ENCODE results near the gene SETDB1.

Gene SETDB1

GRCh38 chr1:151003180-151003579 is 77.0 kb downstream of the SETDB1 start:
- Histone ChIP-seq H3K23ac (ENCODE audit: low read length) (no peak overlapping the region), H2BK5ac (ENCODE audit: low read length) (no peak overlapping the region), H3K27ac (ENCODE audit: low read depth, low read length) (no peak overlapping the region), H3K4me2 (ENCODE audit: low read length) (no peak overlapping the region), H3K27me3 (ENCODE audit: insufficient read depth, low read length, poor library complexity) (no peaks in the 10 kb centered on the region), H2AK5ac (ENCODE audit: low read length) (no peak overlapping the region), H3K79me1 (ENCODE audit: low read length) (no peaks in the 10 kb centered on the region), H3K18ac (ENCODE audit: low read length) (no peak overlapping the region), H2BK15ac (replicated peaks; ENCODE audit: low read depth) (no peak overlapping the region), H3K4me1 (ENCODE audit: control insufficient read depth, low read depth, low read length) (peaks cover 7% of the 10 kb centered on the region), H3K4ac (ENCODE audit: low read depth, low read length) (no peak overlapping the region), H3K36me3 (ENCODE audit: control insufficient read depth, insufficient read depth, low read length) (no peaks in the 10 kb centered on the region), H3K79me2 (ENCODE audit: control insufficient read depth, insufficient read depth, low read length) (no peaks in the 10 kb centered on the region), H3K9ac (ENCODE audit: low read length) (no peak overlapping the region), H2BK120ac (ENCODE audit: low read depth, low read length) (no peak overlapping the region), H4K8ac (ENCODE audit: low read depth, low read length) (no peak overlapping the region), H3K4me3 (ENCODE audit: low read length) (no peak overlapping the region), H4K5ac (ENCODE audit: low read length) (no peak overlapping the region), H3K56ac (ENCODE audit: low read length) (no peak overlapping the region)
- DNase-seq, result no peak

- Histone ChIP-seq H3K79me1 (ENCODE audit: low read length) (peaks cover 2% of the 10 kb centered on the region), H3K4me2 (ENCODE audit: low read length) (peak overlapping the region; percentile 68), H2BK120ac (ENCODE audit: low read depth, low read length) (no peak overlapping the region), H3K27me3 (ENCODE audit: insufficient read depth, low read length, poor library complexity) (no peaks in the 10 kb centered on the region), H3K4ac (ENCODE audit: low read depth, low read length) (no peak overlapping the region), H3K56ac (ENCODE audit: low read length) (peak overlapping the region; percentile 87), H4K8ac (ENCODE audit: low read depth, low read length) (no peak overlapping the region), H3K4me1 (ENCODE audit: control insufficient read depth, low read depth, low read length) (peaks cover 7% of the 10 kb centered on the region), H3K4me3 (ENCODE audit: low read length) (no peak overlapping the region), H3K9ac (ENCODE audit: low read length) (peak overlapping the region; percentile 69), H2BK15ac (replicated peaks; ENCODE audit: low read depth) (no peak overlapping the region), H3K27ac (ENCODE audit: low read depth, low read length) (no peak overlapping the region), H2BK5ac (ENCODE audit: low read length) (no peak overlapping the region), H2AK5ac (ENCODE audit: low read length) (no peak overlapping the region), H3K18ac (ENCODE audit: low read length) (no peak overlapping the region), H3K79me2 (ENCODE audit: control insufficient read depth, insufficient read depth, low read length) (no peaks in the 10 kb centered on the region), H4K5ac (ENCODE audit: low read length) (peak overlapping the region; percentile 39), H3K23ac (ENCODE audit: low read length) (no peak overlapping the region), H3K36me3 (ENCODE audit: control insufficient read depth, insufficient read depth, low read length) (no peaks in the 10 kb centered on the region)
- WGBS (ENCODE audit: extremely low coverage, insufficient coverage, low lambda C conversion rate), result no CpG with 5 or more reads among the region's 4 CpGs
- no peak for DNase-seq
Observed at GRCh38 chr1:151005729-151006319, 79.7 kb downstream of the SETDB1 start.

GRCh38 chr1:151006327-151007052 is 80.3 kb downstream of the SETDB1 start, which contains the start of gene MINDY1:
Gene MINDY1, minus strand, starts transcription at chr1:151006902. Its CDS starts 4,285 bp downstream, at chr1:151002617.
- Histone ChIP-seq H3K79me1 (ENCODE audit: low read length) (peaks cover 2% of the 10 kb centered on the region), H3K36me3 (ENCODE audit: control insufficient read depth, insufficient read depth, low read length) (no peaks in the 10 kb centered on the region), H3K4ac (ENCODE audit: low read depth, low read length) (no peak within 1 kb of the TSS), H3K4me1 (ENCODE audit: control insufficient read depth, low read depth, low read length) (peaks cover 7% of the 10 kb centered on the region), H3K18ac (ENCODE audit: low read length) (no peak within 1 kb of the TSS), H3K79me2 (ENCODE audit: control insufficient read depth, insufficient read depth, low read length) (no peaks in the 10 kb centered on the region), H3K23ac (ENCODE audit: low read length) (peak within 1 kb of the TSS; percentile 92), H2BK15ac (replicated peaks; ENCODE audit: low read depth) (no peak within 1 kb of the TSS), H2AK5ac (ENCODE audit: low read length) (no peak within 1 kb of the TSS), H3K4me3 (ENCODE audit: low read length) (peak within 1 kb of the TSS; percentile 8), H3K9ac (ENCODE audit: low read length) (peak within 1 kb of the TSS; percentile 69), H4K8ac (ENCODE audit: low read depth, low read length) (no peak within 1 kb of the TSS), H3K4me2 (ENCODE audit: low read length) (peak within 1 kb of the TSS; percentile 68), H3K27me3 (ENCODE audit: insufficient read depth, low read length, poor library complexity) (no peaks in the 10 kb centered on the region), H4K5ac (ENCODE audit: low read length) (peak within 1 kb of the TSS; percentile 39), H3K27ac (ENCODE audit: low read depth, low read length) (peak within 1 kb of the TSS; percentile 40), H2BK5ac (ENCODE audit: low read length) (no peak within 1 kb of the TSS), H3K56ac (ENCODE audit: low read length) (peak within 1 kb of the TSS; percentile 87), H2BK120ac (ENCODE audit: low read depth, low read length) (no peak within 1 kb of the TSS)
- WGBS (ENCODE audit: extremely low coverage, insufficient coverage, low lambda C conversion rate), result no CpG with 5 or more reads among the region's 18 CpGs
- peak; percentile 98 for DNase-seq

GRCh38 chr1:151007853-151008243 is 81.7 kb downstream of the SETDB1 start:
- Histone ChIP-seq H3K79me2 (ENCODE audit: control insufficient read depth, insufficient read depth, low read length) (no peaks in the 10 kb centered on the region), H3K9ac (ENCODE audit: low read length) (peak overlapping the region; percentile 14), H3K4me1 (ENCODE audit: control insufficient read depth, low read depth, low read length) (peaks cover 7% of the 10 kb centered on the region), H3K79me1 (ENCODE audit: low read length) (peaks cover 2% of the 10 kb centered on the region), H3K4me3 (ENCODE audit: low read length) (no peak overlapping the region), H2BK5ac (ENCODE audit: low read length) (no peak overlapping the region), H2BK15ac (replicated peaks; ENCODE audit: low read depth) (no peak overlapping the region), H3K27me3 (ENCODE audit: insufficient read depth, low read length, poor library complexity) (no peaks in the 10 kb centered on the region), H3K27ac (ENCODE audit: low read depth, low read length) (no peak overlapping the region), H4K5ac (ENCODE audit: low read length) (no peak overlapping the region), H2AK5ac (ENCODE audit: low read length) (no peak overlapping the region), H3K36me3 (ENCODE audit: control insufficient read depth, insufficient read depth, low read length) (no peaks in the 10 kb centered on the region), H2BK120ac (ENCODE audit: low read depth, low read length) (no peak overlapping the region), H4K8ac (ENCODE audit: low read depth, low read length) (no peak overlapping the region), H3K4ac (ENCODE audit: low read depth, low read length) (no peak overlapping the region), H3K18ac (ENCODE audit: low read length) (no peak overlapping the region), H3K56ac (ENCODE audit: low read length) (peak overlapping the region; percentile 65), H3K23ac (ENCODE audit: low read length) (no peak overlapping the region), H3K4me2 (ENCODE audit: low read length) (peak overlapping the region; percentile 14)
- no CpG with 5 or more reads among the region's 4 CpGs for WGBS (ENCODE audit: extremely low coverage, insufficient coverage, low lambda C conversion rate)
- DNase-seq, result no peak

GRCh38 chr1:151008244-151009205 is 82.4 kb downstream of the SETDB1 start, which contains the start of gene PRUNE1:
Gene PRUNE1, plus strand, starts transcription at chr1:151008449. Its CDS starts 184 bp downstream, at chr1:151008633.
- no peak within 1 kb of the TSS for H4K5ac ChIP-seq (ENCODE audit: low read length)
- H3K4ac ChIP-seq (ENCODE audit: low read depth, low read length), result no peak within 1 kb of the TSS
- H3K79me1 ChIP-seq (ENCODE audit: low read length), result peaks cover 2% of the 10 kb centered on the region
- no peak within 1 kb of the TSS for H3K23ac ChIP-seq (ENCODE audit: low read length)
- H4K8ac ChIP-seq (ENCODE audit: low read depth, low read length), result no peak within 1 kb of the TSS
- no peaks in the 10 kb centered on the region for H3K36me3 ChIP-seq (ENCODE audit: control insufficient read depth, insufficient read depth, low read length)
- no peak within 1 kb of the TSS for H2AK5ac ChIP-seq (ENCODE audit: low read length)
- H3K27ac ChIP-seq (ENCODE audit: low read depth, low read length), result no peak within 1 kb of the TSS
- peak; percentile 99 for DNase-seq
- peak within 1 kb of the TSS; percentile 97 for H3K56ac ChIP-seq (ENCODE audit: low read length)
- peak within 1 kb of the TSS; percentile 43 for H2BK5ac ChIP-seq (ENCODE audit: low read length)
- peak within 1 kb of the TSS; percentile 93 for H3K4me3 ChIP-seq (ENCODE audit: low read length)
- no CpG with 5 or more reads among the region's 69 CpGs for WGBS (ENCODE audit: extremely low coverage, insufficient coverage, low lambda C conversion rate)
- H2BK15ac ChIP-seq (replicated peaks; ENCODE audit: low read depth), result no peak within 1 kb of the TSS
- H3K18ac ChIP-seq (ENCODE audit: low read length), result no peak within 1 kb of the TSS
- H3K79me2 ChIP-seq (ENCODE audit: control insufficient read depth, insufficient read depth, low read length), result no peaks in the 10 kb centered on the region
- H3K4me1 ChIP-seq (ENCODE audit: control insufficient read depth, low read depth, low read length), result peaks cover 7% of the 10 kb centered on the region
- no peak within 1 kb of the TSS for H2BK120ac ChIP-seq (ENCODE audit: low read depth, low read length)
- no peaks in the 10 kb centered on the region for H3K27me3 ChIP-seq (ENCODE audit: insufficient read depth, low read length, poor library complexity)
- peak within 1 kb of the TSS; percentile 61 for H3K4me2 ChIP-seq (ENCODE audit: low read length)
- peak within 1 kb of the TSS; percentile 87 for H3K9ac ChIP-seq (ENCODE audit: low read length)

Measured in mesendoderm (in vitro differentiated cells).